ENCODE data around the gene SLC35E3. TPM values are rescaled to one million over a fixed set of nuclear protein-coding genes. Genes with fewer than 3 reads are reported as not detected.

Gene SLC35E3
- total RNA-seq (2014; rRNA removed; shearing (Covaris generic)), result 1.9 and 4.9 TPM in 2 replicates
- polyA plus RNA-seq (2016; fragmentation: Nextera tagmentation; extraction: Ambion mirVana), result 15.6 and 16.2 TPM in 2 replicates

DNA sequence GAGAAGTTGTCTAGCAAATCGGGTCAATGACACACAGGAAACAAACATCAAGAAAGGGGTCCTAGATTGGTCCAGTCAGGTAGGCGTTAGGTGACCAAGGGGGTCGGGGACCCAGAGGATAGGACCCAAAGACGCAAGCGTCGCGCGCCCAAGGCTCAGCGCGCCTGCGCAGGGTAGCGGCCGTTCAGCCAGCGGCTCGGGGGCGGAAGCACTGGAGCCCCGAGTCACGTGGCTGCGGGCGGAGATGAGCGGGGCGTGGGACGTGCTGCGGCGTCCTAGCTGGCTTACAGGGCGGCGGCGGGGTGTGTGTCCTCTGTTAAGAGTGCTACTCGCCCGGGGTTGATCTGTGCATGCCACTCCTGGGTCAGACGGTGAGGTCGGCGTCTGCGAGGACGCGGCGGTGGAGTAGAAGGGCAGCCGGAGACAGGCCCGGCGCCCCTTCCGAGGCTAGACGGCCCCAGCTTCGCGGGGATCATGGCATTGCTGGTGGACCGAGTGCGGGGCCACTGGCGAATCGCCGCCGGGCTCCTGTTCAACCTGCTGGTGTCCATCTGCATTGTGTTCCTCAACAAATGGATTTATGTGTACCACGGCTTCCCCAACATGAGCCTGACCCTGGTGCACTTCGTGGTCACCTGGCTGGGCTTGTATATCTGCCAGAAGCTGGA is at the start of gene SLC35E3:
TSS of gene SLC35E3 (plus strand) at position 273 of the 668 bp plus-strand sequence. CDS start at position 475, 202 bp downstream.
- H3K9ac ChIP-seq, result peak within 1 kb of the TSS; percentile 80
- peaks cover 32% of the 10 kb centered on the region for H3K79me2 ChIP-seq (ENCODE audit: insufficient read depth)
- peaks cover 19% of the 10 kb centered on the region for H3K4me1 ChIP-seq (ENCODE audit: insufficient read depth)
- no peak for TF ChIP-seq EZH2 (IDR thresholded peaks at IDR 0.05; ENCODE audit: insufficient read depth, poor library complexity, severe bottlenecking)
- no peak for TF ChIP-seq EZH2phosphoT487 (IDR thresholded peaks at IDR 0.05; ENCODE audit: insufficient read depth, low read depth)
- H3K27ac ChIP-seq, result peak within 1 kb of the TSS; percentile 63
- no peaks in the 10 kb centered on the region for H3K27me3 ChIP-seq (replicated peaks; ENCODE audit: insufficient read depth)
- H3K36me3 ChIP-seq (ENCODE audit: low read depth), result peaks cover 4% of the 10 kb centered on the region; the same call in 1 of the 2 replicates
- peak; percentile 98 for DNase-seq
- H3F3A ChIP-seq (ENCODE audit: insufficient read depth), result peaks cover 18% of the 10 kb centered on the region; the same call in 1 of the 2 replicates
- 1 to 3% methylated on average over 48 to 52 of the region's 52 CpGs for WGBS, 2 experiments (ENCODE audit: low coverage in 1 of 2, low lambda C conversion rate in 2 of 2, missing lambda C conversion rate in 2 of 2)
- H3K9me3 ChIP-seq (ENCODE audit: low read depth), result no peaks in the 10 kb centered on the region
- H3K4me3 ChIP-seq, result peak within 1 kb of the TSS; percentile 89
- H4K20me1 ChIP-seq (ENCODE audit: insufficient read depth), result no peaks in the 10 kb centered on the region
- in situ Hi-C loops (cut with MboI), result no loop called here
- peak within 1 kb of the TSS; percentile 98 for H2AFZ ChIP-seq
- peak within 1 kb of the TSS; percentile 92 for H3K4me2 ChIP-seq (ENCODE audit: unreplicated experiment)
- no peaks in the 10 kb centered on the region for H3K9me2 ChIP-seq (ENCODE audit: insufficient read depth)

DNA sequence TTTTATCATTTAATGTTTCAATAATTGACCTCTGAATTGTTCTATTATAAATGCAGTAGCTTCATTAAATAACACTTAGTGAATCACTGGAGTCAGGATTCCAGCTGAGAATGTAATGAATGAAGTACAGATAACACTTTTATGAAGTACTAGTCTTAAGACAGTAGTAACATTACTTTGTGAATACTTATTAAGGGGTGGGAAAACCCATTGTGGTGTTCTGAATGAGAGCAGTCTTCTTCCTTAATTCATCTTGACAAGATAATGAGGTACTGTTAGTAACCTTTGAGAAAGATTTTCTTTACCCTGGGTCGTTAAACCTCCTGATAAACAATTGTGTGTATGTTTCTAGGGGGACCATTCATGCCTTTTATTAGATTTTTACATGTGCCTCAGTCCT is 46.5 kb upstream of the SLC35E3 start:
- Histone ChIP-seq H3K4me2 (ENCODE audit: unreplicated experiment) (no peak overlapping the region), H3K9me3 (ENCODE audit: low read depth) (no peaks in the 10 kb centered on the region), H4K20me1 (ENCODE audit: insufficient read depth) (no peaks in the 10 kb centered on the region), H3K36me3 (ENCODE audit: low read depth) (peaks cover 23% of the 10 kb centered on the region; the same call in 1 of the 2 replicates), H3F3A (ENCODE audit: insufficient read depth) (no peaks in the 10 kb centered on the region), H3K4me3 (no peak overlapping the region), H3K9me2 (ENCODE audit: insufficient read depth) (no peaks in the 10 kb centered on the region), H3K27ac (no peak overlapping the region), H3K27me3 (replicated peaks; ENCODE audit: insufficient read depth) (no peaks in the 10 kb centered on the region), H2AFZ (no peak overlapping the region), H3K9ac (no peak overlapping the region), H3K4me1 (ENCODE audit: insufficient read depth) (no peaks in the 10 kb centered on the region), H3K79me2 (ENCODE audit: insufficient read depth) (no peaks in the 10 kb centered on the region)
- in situ Hi-C loops (cut with MboI), result no loop called here
- TF ChIP-seq EZH2phosphoT487 (IDR thresholded peaks at IDR 0.05; ENCODE audit: insufficient read depth, low read depth) (no peak), EZH2 (IDR thresholded peaks at IDR 0.05; ENCODE audit: insufficient read depth, poor library complexity, severe bottlenecking) (no peak)
- no peak for DNase-seq
- 100% methylated on average over 1 of the region's 1 CpG for WGBS, 2 experiments (ENCODE audit: low coverage in 1 of 2, low lambda C conversion rate in 2 of 2, missing lambda C conversion rate in 2 of 2)

DNA sequence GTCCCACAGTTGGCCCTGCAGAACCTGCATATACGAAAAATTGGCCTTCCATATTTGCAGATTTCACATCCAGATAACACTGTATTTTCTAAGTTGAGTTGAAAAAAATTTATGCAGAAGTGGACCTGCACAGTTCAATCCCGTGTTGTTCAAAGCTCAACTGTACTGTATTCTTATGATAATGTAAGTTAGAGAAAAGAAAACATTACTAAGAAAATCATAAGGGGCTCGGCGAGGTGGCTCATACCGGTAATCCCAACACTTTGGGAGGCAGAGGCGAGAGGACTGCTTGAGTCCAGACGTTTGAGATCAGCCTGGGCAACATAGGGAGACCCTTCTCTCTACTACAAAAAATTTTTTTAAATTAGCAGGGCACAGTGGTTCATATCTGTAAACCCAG is 18.2 kb upstream of the SLC35E3 start:
- H3K79me2 ChIP-seq (ENCODE audit: insufficient read depth), result no peaks in the 10 kb centered on the region
- H3K36me3 ChIP-seq (ENCODE audit: low read depth), result peaks cover 19% of the 10 kb centered on the region
- peaks cover 10% of the 10 kb centered on the region for H3K4me1 ChIP-seq (ENCODE audit: insufficient read depth)
- H2AFZ ChIP-seq, result no peak overlapping the region
- no peak for DNase-seq
- 87 to 91% methylated on average over 7 of the region's 7 CpGs for WGBS, 2 experiments (ENCODE audit: low coverage in 1 of 2, low lambda C conversion rate in 2 of 2, missing lambda C conversion rate in 2 of 2)
- H4K20me1 ChIP-seq (ENCODE audit: insufficient read depth), result no peaks in the 10 kb centered on the region
- H3K9ac ChIP-seq, result no peak overlapping the region
- no peak overlapping the region for H3K4me3 ChIP-seq
- no peak for TF ChIP-seq EZH2phosphoT487 (IDR thresholded peaks at IDR 0.05; ENCODE audit: insufficient read depth, low read depth)
- no peak for TF ChIP-seq EZH2 (IDR thresholded peaks at IDR 0.05; ENCODE audit: insufficient read depth, poor library complexity, severe bottlenecking)
- peaks cover 10% of the 10 kb centered on the region for H3F3A ChIP-seq (ENCODE audit: insufficient read depth)
- H3K4me2 ChIP-seq (ENCODE audit: unreplicated experiment), result no peak overlapping the region
- no peak overlapping the region for H3K27ac ChIP-seq
- no peaks in the 10 kb centered on the region for H3K9me2 ChIP-seq (ENCODE audit: insufficient read depth)
- no peaks in the 10 kb centered on the region for H3K27me3 ChIP-seq (replicated peaks; ENCODE audit: insufficient read depth)
- H3K9me3 ChIP-seq (ENCODE audit: low read depth), result no peaks in the 10 kb centered on the region
- in situ Hi-C loops (cut with MboI), result no loop called here

DNA sequence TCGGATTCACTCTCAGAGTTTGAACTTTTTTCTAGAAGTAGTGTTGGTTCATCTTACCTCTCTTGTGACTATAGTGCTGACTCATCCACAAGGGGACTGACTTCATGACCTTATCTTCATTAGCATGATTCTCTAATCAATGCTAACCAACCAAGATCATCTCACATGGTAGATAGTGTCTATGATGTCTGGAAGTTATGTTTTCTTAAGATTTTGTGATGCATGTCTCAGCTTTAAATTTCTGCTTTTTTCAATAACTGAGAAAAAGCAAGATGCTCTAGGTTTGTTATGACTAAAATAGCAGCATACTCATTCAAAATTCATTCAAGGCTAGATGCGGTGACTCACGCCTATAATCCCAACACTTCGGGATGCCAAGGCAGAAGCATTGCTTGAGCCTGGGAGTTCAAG is 12.3 kb upstream of the SLC35E3 start:
- in situ Hi-C loops (cut with MboI), result no loop called here
- Histone ChIP-seq H3K4me1 (ENCODE audit: insufficient read depth) (peaks cover 23% of the 10 kb centered on the region), H3K36me3 (ENCODE audit: low read depth) (peaks cover 27% of the 10 kb centered on the region), H3K27me3 (replicated peaks; ENCODE audit: insufficient read depth) (no peaks in the 10 kb centered on the region), H3K9me3 (ENCODE audit: low read depth) (no peaks in the 10 kb centered on the region), H3F3A (ENCODE audit: insufficient read depth) (peaks cover 30% of the 10 kb centered on the region), H3K9ac (peak overlapping the region; percentile 14; the same call in 1 of the 2 replicates), H2AFZ (no peak overlapping the region), H3K4me3 (no peak overlapping the region), H3K4me2 (ENCODE audit: unreplicated experiment) (peak overlapping the region; percentile 3), H3K79me2 (ENCODE audit: insufficient read depth) (no peaks in the 10 kb centered on the region), H3K27ac (peak overlapping the region; percentile 73), H3K9me2 (ENCODE audit: insufficient read depth) (no peaks in the 10 kb centered on the region), H4K20me1 (ENCODE audit: insufficient read depth) (no peaks in the 10 kb centered on the region)
- DNase-seq, result peak; percentile 88
- 26 to 47% methylated on average over 4 of the region's 4 CpGs for WGBS, 2 experiments (ENCODE audit: low coverage in 1 of 2, low lambda C conversion rate in 2 of 2, missing lambda C conversion rate in 2 of 2)
- TF ChIP-seq EZH2 (IDR thresholded peaks at IDR 0.05; ENCODE audit: insufficient read depth, poor library complexity, severe bottlenecking) (no peak), EZH2phosphoT487 (IDR thresholded peaks at IDR 0.05; ENCODE audit: insufficient read depth, low read depth) (no peak)
